ENCODE measurements around the gene C1orf50.

DNA sequence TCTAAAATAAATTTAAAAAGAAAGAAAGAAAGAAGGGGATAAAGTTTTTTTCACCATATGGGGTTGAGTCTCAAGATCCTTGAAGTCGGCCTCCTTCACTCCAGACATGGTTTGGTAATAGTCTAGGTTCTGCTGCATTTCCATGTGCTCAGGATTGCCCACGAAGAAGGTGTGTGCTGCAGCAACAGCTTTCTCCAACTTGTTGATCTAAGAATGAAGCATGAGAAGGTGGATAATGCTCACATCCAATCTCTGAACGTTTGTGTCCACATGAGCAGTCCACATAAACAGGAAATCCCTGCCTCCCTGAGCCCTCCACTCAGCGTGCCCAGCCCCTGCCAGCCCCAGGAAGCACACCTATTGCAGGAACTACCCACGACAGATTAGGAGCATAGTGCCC, 4.8 kb upstream of the C1orf50 start:
- TF ChIP-seq, protein P1, sequence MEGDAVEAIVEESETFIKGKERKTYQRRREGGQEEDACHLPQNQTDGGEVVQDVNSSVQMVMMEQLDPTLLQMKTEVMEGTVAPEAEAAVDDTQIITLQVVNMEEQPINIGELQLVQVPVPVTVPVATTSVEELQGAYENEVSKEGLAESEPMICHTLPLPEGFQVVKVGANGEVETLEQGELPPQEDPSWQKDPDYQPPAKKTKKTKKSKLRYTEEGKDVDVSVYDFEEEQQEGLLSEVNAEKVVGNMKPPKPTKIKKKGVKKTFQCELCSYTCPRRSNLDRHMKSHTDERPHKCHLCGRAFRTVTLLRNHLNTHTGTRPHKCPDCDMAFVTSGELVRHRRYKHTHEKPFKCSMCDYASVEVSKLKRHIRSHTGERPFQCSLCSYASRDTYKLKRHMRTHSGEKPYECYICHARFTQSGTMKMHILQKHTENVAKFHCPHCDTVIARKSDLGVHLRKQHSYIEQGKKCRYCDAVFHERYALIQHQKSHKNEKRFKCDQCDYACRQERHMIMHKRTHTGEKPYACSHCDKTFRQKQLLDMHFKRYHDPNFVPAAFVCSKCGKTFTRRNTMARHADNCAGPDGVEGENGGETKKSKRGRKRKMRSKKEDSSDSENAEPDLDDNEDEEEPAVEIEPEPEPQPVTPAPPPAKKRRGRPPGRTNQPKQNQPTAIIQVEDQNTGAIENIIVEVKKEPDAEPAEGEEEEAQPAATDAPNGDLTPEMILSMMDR (IDR thresholded peaks at IDR 0.05) = no peak
- TF ChIP-seq EZH2 (IDR thresholded peaks at IDR 0.05; ENCODE audit: borderline replicate concordance, insufficient read depth, low read depth, low read length, poor library complexity, severe bottlenecking) = no peak

All from B cell (primary cell).